Astrocyte of the spinal cord (primary cell): ENCODE measurements around the gene PECR.

Experiments used
- DNase-seq: peaks from one replicate; pipeline ENCODE4 v3.0.0; 2011; ENCODE audit warnings: low read depth, low spot score
- H3K4me3 ChIP-seq: 2 replicates; pipeline ENCODE4 v1.5.1; 2011; ENCODE audit warnings: low read depth, mild to moderate bottlenecking, low read length, moderate library complexity
- in situ Hi-C: cut with HindIII; loops from 2 replicates; pipeline ENCODE4 v1.10.0; 2017; ENCODE audit warnings: low sequenced_read_pairs
- TF ChIP-seq, protein P1 (sequence below): IDR thresholded peaks from 2 replicates; pipeline ENCODE4 v1.5.1; 2012; ENCODE audit warnings: low read depth, mild to moderate bottlenecking, low read length, inconsistent platforms

PECR gene

GRCh38 chr2:216052420-216052819 is 29.2 kb downstream of the PECR start:
- TF ChIP-seq, protein P1, sequence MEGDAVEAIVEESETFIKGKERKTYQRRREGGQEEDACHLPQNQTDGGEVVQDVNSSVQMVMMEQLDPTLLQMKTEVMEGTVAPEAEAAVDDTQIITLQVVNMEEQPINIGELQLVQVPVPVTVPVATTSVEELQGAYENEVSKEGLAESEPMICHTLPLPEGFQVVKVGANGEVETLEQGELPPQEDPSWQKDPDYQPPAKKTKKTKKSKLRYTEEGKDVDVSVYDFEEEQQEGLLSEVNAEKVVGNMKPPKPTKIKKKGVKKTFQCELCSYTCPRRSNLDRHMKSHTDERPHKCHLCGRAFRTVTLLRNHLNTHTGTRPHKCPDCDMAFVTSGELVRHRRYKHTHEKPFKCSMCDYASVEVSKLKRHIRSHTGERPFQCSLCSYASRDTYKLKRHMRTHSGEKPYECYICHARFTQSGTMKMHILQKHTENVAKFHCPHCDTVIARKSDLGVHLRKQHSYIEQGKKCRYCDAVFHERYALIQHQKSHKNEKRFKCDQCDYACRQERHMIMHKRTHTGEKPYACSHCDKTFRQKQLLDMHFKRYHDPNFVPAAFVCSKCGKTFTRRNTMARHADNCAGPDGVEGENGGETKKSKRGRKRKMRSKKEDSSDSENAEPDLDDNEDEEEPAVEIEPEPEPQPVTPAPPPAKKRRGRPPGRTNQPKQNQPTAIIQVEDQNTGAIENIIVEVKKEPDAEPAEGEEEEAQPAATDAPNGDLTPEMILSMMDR, result no peak
- H3K4me3 ChIP-seq, result no peak overlapping the region
- DNase-seq, result no peak
- in situ Hi-C loops, result no loop called here

- no peak for DNase-seq
- in situ Hi-C loops, result no loop called here
- TF ChIP-seq, protein P1, result no peak
- no peak overlapping the region for H3K4me3 ChIP-seq
Measured at GRCh38 chr2:216051350-216051749, 30.3 kb downstream of the PECR start.

DNA sequence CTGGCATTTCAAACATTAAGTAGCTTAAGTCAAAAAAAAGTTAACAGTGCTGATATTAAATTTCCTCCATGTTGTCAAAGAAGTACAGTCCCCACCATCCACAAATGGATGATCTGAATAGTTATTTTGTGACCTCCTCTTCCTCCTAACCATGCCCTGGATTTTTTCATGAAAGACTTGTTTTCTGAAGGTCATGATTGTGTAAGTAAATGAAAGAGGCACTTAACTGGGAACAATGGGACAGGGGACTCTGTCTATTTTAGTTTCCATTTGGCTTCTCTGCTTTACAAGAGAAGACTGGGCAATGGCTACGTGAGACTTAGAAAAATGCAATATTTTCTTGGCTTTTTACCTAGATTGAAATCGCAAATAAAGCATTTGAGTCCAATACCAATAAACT is 32.2 kb downstream of the PECR start:
- no peak overlapping the region for H3K4me3 ChIP-seq
- in situ Hi-C loops, result no loop called here
- TF ChIP-seq, protein P1, result no peak
- DNase-seq, result no peak

- TF ChIP-seq, protein P1, result no peak
- in situ Hi-C loops, result no loop called here
- H3K4me3 ChIP-seq, result no peak overlapping the region
- no peak for DNase-seq
Measured at GRCh38 chr2:216047397-216047796, 34.2 kb downstream of the PECR start.

GRCh38 chr2:216044883-216045486 is 36.6 kb downstream of the PECR start:
- in situ Hi-C loops, result no loop called here
- no peak for DNase-seq
- no peak overlapping the region for H3K4me3 ChIP-seq
- TF ChIP-seq, protein P1, result no peak

DNA sequence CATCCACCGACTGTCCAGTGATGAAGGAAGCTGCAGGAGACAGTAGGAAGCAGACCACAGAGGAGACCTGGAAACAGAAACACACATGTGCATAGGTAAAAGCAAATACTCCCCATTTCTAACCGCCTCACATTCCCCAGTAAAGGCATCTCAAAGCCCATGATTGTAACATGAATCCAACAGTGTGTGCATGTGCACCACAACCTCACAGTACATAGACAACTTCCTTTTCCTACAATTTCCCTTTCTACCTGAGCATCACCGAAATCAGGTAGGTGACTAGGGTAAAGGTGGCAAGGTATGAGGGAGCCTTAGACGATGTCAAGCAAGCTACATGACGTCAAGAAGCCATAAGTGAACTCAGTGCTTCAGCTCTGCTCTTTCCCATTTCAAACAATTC is 37.7 kb downstream of the PECR start:
- TF ChIP-seq, protein P1, result no peak
- in situ Hi-C loops, result no loop called here
- no peak for DNase-seq
- H3K4me3 ChIP-seq, result no peak overlapping the region
